Glutamatergic neuron (in vitro differentiated cells): ENCODE measurements around the gene ZYG11A. TPM values are rescaled to one million over a fixed set of nuclear protein-coding genes. Genes with fewer than 3 reads are reported as not detected.
"Not testable (repeated sequence)": the region's sequence is repeated elsewhere in the genome, so short reads cannot be mapped to it uniquely, and the experiment has no call there.

Source experiments
- DNase-seq: peaks from one replicate; pipeline ENCODE4 v3.0.0; 2022
- H3K27ac Mint-ChIP-seq: one replicate; pipeline ENCODE4 v1.8.0; 2020; ENCODE audit warnings: mild to moderate bottlenecking, mixed read lengths, inconsistent platforms; ENCODE audit not compliant: unreplicated experiment
- H3K27me3 Mint-ChIP-seq: one replicate; pipeline ENCODE4 v1.8.0; 2020; ENCODE audit warnings: mild to moderate bottlenecking, moderate library complexity, mixed read lengths, inconsistent platforms; ENCODE audit not compliant: unreplicated experiment
- H3K36me3 Mint-ChIP-seq: one replicate; pipeline ENCODE4 v1.8.0; 2020; ENCODE audit warnings: mild to moderate bottlenecking, mixed read lengths, inconsistent platforms; ENCODE audit not compliant: unreplicated experiment
- H3K4me1 Mint-ChIP-seq: one replicate; pipeline ENCODE4 v1.8.0; 2020; ENCODE audit warnings: mild to moderate bottlenecking, low read depth, mixed read lengths, inconsistent platforms; ENCODE audit not compliant: unreplicated experiment
- H3K4me3 Mint-ChIP-seq: one replicate; pipeline ENCODE4 v1.8.0; 2020; ENCODE audit warnings: mild to moderate bottlenecking, mixed read lengths, inconsistent platforms; ENCODE audit not compliant: unreplicated experiment
- H3K9me3 Mint-ChIP-seq: one replicate; pipeline ENCODE4 v1.8.0; 2020; ENCODE audit warnings: mild to moderate bottlenecking, moderate library complexity, mixed read lengths, inconsistent platforms; ENCODE audit not compliant: unreplicated experiment
- CTCF ChIP-seq: fragments of 200-600 bp; sonication (generic); IDR thresholded peaks from one replicate; pipeline ENCODE4 v1.5.0; 2021; ENCODE audit not compliant: partially characterized antibody, unreplicated experiment
- total RNA-seq: library from RNA; stranded (reverse); fragmentation: NEBNext Ultra II Directional; extraction: Animal tissue kit (Norgen Biotek cat#: 25700); gene quantifications from one replicate; pipeline ENCODE4 v1.2.1, GENCODE V29; 2021; ENCODE audit not compliant: unreplicated experiment

The ZYG11A gene
- total RNA-seq, 1 donor from 2014 or later = 0.59 TPM

DNA sequence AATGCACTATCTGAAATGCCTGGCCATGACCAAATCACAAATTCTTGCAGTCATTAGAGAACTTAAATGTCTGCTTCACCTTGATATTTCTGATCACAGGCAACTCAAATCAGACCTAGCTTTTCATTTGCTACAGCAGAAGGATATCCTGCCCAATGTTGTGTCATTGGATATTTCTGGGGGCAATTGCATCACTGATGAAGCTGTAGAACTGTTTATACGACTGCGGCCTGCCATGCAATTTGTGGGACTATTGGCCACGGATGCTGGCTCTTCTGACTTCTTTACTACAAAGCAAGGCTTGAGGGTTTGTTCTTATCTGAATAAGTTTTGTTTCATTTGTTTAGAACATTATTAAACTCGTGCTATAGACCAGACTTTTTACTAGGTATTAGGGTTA, 14.9 kb downstream of the ZYG11A start:
- no peak for DNase-seq
- H3K4me3 Mint-ChIP-seq = no peak overlapping the region
- TF ChIP-seq CTCF = no peak
- H3K9me3 Mint-ChIP-seq = no peaks in the 10 kb centered on the region
- no peak overlapping the region for H3K27ac Mint-ChIP-seq
- no peaks in the 10 kb centered on the region for H3K4me1 Mint-ChIP-seq
- H3K36me3 Mint-ChIP-seq = no peaks in the 10 kb centered on the region
- H3K27me3 Mint-ChIP-seq = no peaks in the 10 kb centered on the region

DNA sequence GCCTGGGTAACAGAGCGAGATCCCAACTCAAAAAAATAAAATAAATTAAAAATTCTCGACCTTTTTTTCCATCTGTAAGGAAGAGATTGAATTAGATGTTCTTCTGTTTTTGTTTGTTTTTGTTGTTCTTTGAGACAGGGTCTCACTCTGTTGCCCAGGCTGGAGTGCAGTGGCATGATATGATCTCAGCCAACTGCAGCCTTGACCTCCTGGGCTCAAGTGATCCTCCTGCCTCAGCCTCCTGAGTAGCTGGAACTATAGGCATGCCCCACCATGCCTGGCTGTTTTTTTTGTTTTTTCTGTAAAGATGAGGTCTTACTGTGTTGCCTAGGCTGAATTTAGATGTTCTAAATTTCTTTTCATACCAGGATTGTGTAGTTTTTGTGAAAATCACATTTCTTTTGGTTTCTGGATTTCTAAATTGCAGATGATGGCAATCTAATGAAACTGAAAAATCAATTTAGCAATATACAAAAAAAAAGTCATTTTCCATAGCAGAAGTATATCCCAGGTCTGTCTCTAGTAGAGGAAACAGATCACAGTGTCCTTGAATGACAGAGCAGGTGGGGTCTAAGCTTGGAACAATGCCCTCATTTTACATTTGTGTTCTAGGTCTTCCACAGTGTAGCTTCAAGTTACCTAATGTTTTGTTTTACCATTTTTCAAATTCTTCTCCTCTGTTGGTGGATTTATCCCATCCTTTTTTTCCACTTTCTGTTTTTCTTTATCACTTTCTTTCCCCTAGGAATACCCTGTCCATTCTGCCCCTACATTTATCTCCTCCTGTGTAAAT, 20.3 kb downstream of the ZYG11A start:
- no peaks in the 10 kb centered on the region for H3K4me1 Mint-ChIP-seq
- H3K36me3 Mint-ChIP-seq = no peaks in the 10 kb centered on the region
- no peak for TF ChIP-seq CTCF
- no peaks in the 10 kb centered on the region for H3K9me3 Mint-ChIP-seq
- H3K4me3 Mint-ChIP-seq = no peak overlapping the region
- no peak overlapping the region for H3K27ac Mint-ChIP-seq
- H3K27me3 Mint-ChIP-seq = no peaks in the 10 kb centered on the region
- DNase-seq = no peak

DNA sequence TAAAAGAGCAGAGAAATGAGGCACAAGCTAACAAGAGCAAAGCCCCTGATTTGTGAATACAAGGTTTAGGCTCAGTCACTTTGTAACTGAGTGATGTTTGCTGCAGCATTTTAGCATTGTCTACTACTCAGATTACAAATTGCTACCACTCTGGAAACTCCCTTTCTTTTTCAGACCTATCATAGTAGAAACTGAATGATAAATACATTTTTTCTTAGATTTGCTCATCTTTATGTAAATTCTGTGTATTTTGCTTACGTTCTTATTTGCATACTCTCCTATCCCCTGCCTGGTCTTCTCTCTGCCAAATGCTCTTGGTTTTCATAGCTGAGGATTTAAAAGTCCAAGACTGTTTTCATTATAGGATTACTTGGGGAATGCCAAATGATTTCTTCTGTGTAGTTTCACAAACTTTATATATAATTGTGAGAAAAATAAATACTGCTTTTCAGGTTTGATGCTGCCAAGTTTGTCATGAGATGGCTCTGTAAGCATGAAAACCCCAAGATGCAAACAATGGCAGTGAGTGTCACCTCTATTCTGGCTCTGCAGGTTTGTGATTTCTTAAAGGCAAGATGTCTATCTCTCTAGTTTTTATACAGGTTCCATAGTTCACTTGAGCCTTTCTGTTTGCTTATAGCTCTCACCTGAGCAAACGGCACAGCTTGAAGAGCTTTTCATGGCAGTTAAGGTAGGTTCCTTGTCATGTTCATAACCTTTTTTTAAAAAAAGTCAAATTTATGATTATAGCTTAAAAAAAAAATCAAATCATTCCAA, 24.7 kb downstream of the ZYG11A start:
- Mint-ChIP-seq H3K27ac (no peak overlapping the region), H3K4me3 (no peak overlapping the region), H3K4me1 (no peaks in the 10 kb centered on the region), H3K27me3 (no peaks in the 10 kb centered on the region), H3K36me3 (peaks cover 6% of the 10 kb centered on the region), H3K9me3 (no peaks in the 10 kb centered on the region)
- no peak for DNase-seq
- TF ChIP-seq CTCF = no peak

DNA sequence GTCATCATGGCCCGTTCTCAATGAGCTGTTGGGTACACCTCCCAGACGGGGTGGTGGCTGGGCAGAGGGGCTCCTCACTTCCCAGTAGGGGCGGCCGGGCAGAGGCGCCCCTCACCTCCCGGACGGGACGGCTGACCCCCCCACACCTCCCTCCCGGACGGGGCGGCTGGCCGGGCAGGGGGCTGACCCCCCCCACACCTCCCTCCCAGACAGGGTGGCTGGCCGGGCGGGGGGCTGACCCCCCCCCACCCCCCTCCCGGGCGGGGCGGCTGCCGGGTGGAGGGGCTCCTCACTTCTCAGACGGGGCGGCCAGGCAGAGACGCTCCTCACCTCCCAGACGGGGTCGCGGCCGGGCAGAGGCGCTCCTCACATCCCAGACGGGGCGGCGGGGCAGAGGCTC, 27.2 kb downstream of the ZYG11A start:
- not testable (repeated sequence) for H3K27me3 Mint-ChIP-seq, H3K27ac Mint-ChIP-seq, H3K36me3 Mint-ChIP-seq

DNA sequence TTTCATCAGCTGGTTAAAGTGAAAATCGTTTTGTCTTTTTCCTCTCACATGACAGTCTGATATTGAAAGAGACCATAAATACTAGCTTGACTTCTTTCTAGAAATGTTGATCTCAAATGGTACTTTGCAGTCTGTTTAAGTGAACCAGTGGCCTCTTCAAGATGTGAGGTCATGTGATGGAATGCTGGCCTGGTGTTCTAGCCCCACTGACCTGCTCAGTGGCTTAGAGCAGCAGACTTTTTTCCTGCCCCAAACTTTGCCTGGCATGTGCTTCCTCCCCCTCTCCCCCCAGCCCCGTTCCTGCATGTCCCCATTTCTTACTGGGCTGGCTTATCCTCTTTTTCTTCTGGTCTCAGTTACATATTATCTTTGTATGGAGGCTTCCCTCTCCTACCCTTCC, 34.3 kb downstream of the ZYG11A start:
- Mint-ChIP-seq H3K9me3 (no peaks in the 10 kb centered on the region), H3K27ac (no peak overlapping the region), H3K4me3 (no peak overlapping the region), H3K27me3 (no peaks in the 10 kb centered on the region), H3K36me3 (peaks cover under 1% of the 10 kb centered on the region), H3K4me1 (no peaks in the 10 kb centered on the region)
- TF ChIP-seq CTCF = no peak
- DNase-seq = no peak

More for the DNA sequence above, 27.2 kb downstream of the ZYG11A start:
- DNase-seq = peak; percentile 20
- not testable (repeated sequence) for H3K4me1 Mint-ChIP-seq, H3K4me3 Mint-ChIP-seq, H3K9me3 Mint-ChIP-seq
